Adipocyte (in vitro differentiated cells): ENCODE results near the gene SLC18A3.

Experiments
- DNase-seq: peaks from one replicate; pipeline ENCODE4 v3.0.0-alpha.2; 2015; ENCODE audit warnings: low read depth
- H3K27me3 ChIP-seq: replicated peaks from 2 replicates; pipeline ENCODE4 v1.7.0; 2013; ENCODE audit warnings: mild to moderate bottlenecking, low read length, moderate library complexity; ENCODE audit not compliant: control insufficient read depth, insufficient read depth
- H3K36me3 ChIP-seq: 2 replicates; pipeline ENCODE4 v1.7.0; 2013; ENCODE audit warnings: low read length, mild to moderate bottlenecking, moderate library complexity; ENCODE audit not compliant: control insufficient read depth, insufficient read depth, severe bottlenecking
- H3K4me1 ChIP-seq: 2 replicates; pipeline ENCODE4 v1.7.0; 2013; ENCODE audit warnings: mild to moderate bottlenecking, low read length, moderate library complexity; ENCODE audit not compliant: control insufficient read depth, insufficient read depth
- H3K4me3 ChIP-seq: 2 replicates; pipeline ENCODE4 v1.7.0; 2013; ENCODE audit warnings: mild to moderate bottlenecking, low read length, moderate library complexity
- H3K9ac ChIP-seq: 2 replicates; pipeline ENCODE4 v1.7.0; 2013; ENCODE audit warnings: mild to moderate bottlenecking, low read length, moderate library complexity
- H3K9me3 ChIP-seq: 2 replicates; pipeline ENCODE4 v1.7.0; 2013; ENCODE audit warnings: mild to moderate bottlenecking, low read length, moderate library complexity; ENCODE audit not compliant: control insufficient read depth

The SLC18A3 gene

DNA sequence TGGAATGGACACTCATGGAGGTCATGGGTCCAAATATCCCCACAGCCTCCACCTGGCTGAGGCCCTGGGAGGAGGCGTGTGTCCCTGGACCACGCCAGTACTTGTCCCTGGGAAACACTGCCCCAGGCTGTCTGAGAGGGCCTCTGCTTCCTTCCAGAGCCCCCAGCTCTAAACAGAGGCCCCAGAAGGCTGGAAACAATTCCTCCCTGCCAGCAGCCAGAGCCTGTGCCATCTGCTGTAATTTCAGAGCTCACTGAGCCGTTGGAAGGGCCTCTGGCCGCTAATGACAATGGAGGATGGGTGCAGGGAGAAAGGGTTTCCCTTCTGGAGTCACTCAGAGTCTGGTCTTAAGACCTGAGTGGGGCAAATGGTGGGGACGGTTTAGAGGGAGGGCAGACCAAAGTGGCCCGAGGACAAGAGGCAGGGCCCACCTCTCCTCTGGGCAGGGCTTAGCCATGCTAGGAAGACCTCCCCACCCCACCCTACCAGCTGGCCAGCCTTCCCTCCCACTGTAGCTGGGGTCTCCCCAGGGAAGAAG is 10.8 kb downstream of the SLC18A3 start:
- Histone ChIP-seq H3K4me3 (no peak overlapping the region), H3K4me1 (no peaks in the 10 kb centered on the region), H3K27me3 (peaks cover 68% of the 10 kb centered on the region), H3K9ac (no peak overlapping the region), H3K9me3 (no peaks in the 10 kb centered on the region), H3K36me3 (no peaks in the 10 kb centered on the region)
- DNase-seq = no peak

GRCh38 chr10:49621561-49621960 is 11.5 kb downstream of the SLC18A3 start:
- no peaks in the 10 kb centered on the region for H3K9me3 ChIP-seq
- H3K36me3 ChIP-seq = no peaks in the 10 kb centered on the region
- H3K9ac ChIP-seq = no peak overlapping the region
- peaks cover 64% of the 10 kb centered on the region for H3K27me3 ChIP-seq
- no peak overlapping the region for H3K4me3 ChIP-seq
- no peak for DNase-seq
- H3K4me1 ChIP-seq = no peaks in the 10 kb centered on the region

GRCh38 chr10:49622426-49623425 is 12.6 kb downstream of the SLC18A3 start:
- no peak overlapping the region for H3K4me3 ChIP-seq
- no peak overlapping the region for H3K9ac ChIP-seq
- no peaks in the 10 kb centered on the region for H3K9me3 ChIP-seq
- no peaks in the 10 kb centered on the region for H3K4me1 ChIP-seq
- DNase-seq = no peak
- no peaks in the 10 kb centered on the region for H3K36me3 ChIP-seq
- peaks cover 55% of the 10 kb centered on the region for H3K27me3 ChIP-seq

- Histone ChIP-seq H3K9ac (no peak overlapping the region), H3K9me3 (no peaks in the 10 kb centered on the region), H3K36me3 (no peaks in the 10 kb centered on the region), H3K4me1 (no peaks in the 10 kb centered on the region), H3K4me3 (no peak overlapping the region), H3K27me3 (peaks cover 38% of the 10 kb centered on the region)
- no peak for DNase-seq
Observed at GRCh38 chr10:49624629-49625028, 14.5 kb downstream of the SLC18A3 start.

- Histone ChIP-seq H3K4me1 (no peaks in the 10 kb centered on the region), H3K36me3 (no peaks in the 10 kb centered on the region), H3K9me3 (no peaks in the 10 kb centered on the region), H3K4me3 (no peak overlapping the region), H3K9ac (no peak overlapping the region), H3K27me3 (peaks cover 38% of the 10 kb centered on the region)
- DNase-seq = no peak
Observed at GRCh38 chr10:49625411-49625810, 15.3 kb downstream of the SLC18A3 start.

GRCh38 chr10:49627038-49627437 is 16.9 kb downstream of the SLC18A3 start:
- Histone ChIP-seq H3K9me3 (no peaks in the 10 kb centered on the region), H3K36me3 (no peaks in the 10 kb centered on the region), H3K4me1 (no peaks in the 10 kb centered on the region), H3K4me3 (no peak overlapping the region), H3K9ac (no peak overlapping the region), H3K27me3 (peaks cover 45% of the 10 kb centered on the region)
- DNase-seq = no peak

DNA sequence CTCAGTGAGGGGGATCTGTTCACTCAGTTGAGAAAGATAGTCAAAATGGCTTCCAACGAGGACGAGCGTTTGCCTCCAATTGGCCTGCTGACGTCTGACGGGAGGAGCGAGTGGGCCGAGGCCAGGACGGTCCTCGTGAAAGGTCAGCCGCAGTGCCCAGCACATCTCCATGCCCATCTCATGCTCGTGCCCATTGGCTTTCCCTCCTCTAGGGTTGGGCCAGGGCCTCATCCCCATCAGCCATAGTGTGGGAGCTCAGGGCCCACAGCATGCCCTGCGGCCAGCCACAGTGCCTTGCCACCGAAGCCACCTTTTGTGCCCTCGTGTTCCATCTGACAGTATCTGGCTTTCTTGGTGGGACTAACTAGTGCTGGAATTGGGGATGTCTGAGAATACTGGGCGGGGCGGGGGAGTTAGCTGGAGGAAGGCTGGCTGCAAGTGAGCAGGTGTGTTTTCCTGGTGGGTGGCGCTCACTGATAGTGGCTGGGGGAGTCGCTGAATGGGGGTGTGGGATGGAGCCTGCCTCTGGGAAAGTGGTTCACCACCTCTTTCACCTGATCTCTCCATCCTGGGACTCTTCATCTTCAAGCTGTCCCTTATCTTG is 17.6 kb downstream of the SLC18A3 start:
- H3K9me3 ChIP-seq = no peaks in the 10 kb centered on the region
- no peak for DNase-seq
- no peak overlapping the region for H3K4me3 ChIP-seq
- no peaks in the 10 kb centered on the region for H3K36me3 ChIP-seq
- H3K9ac ChIP-seq = no peak overlapping the region
- H3K27me3 ChIP-seq = peaks cover 45% of the 10 kb centered on the region
- no peaks in the 10 kb centered on the region for H3K4me1 ChIP-seq

GRCh38 chr10:49628599-49628998 is 18.5 kb downstream of the SLC18A3 start:
- Histone ChIP-seq H3K9ac (no peak overlapping the region), H3K36me3 (no peaks in the 10 kb centered on the region), H3K27me3 (peaks cover 46% of the 10 kb centered on the region), H3K9me3 (no peaks in the 10 kb centered on the region), H3K4me1 (no peaks in the 10 kb centered on the region), H3K4me3 (no peak overlapping the region)
- no peak for DNase-seq

DNA sequence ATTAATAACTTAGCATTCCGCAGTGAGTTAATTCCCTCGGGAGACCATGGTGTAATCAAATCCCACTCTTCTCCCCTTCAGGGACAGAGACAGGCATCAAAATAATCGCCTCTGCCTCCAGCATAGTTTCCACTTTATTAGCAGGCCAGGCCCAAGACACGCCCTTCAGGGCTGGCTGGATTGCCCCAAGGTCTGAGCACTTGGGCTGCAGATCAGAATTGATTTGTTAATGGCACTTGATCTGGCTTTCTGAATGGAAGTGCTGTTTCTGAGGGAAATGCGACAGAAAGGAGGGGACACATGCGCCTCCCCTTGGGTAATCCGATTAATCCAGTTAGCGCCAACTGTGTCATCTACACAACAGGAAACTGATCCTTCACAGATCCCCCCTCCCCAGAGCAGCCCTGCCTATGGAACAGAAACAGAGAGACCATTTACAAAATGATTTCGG is 19.3 kb downstream of the SLC18A3 start:
- no peak for DNase-seq
- H3K9ac ChIP-seq = no peak overlapping the region
- H3K4me1 ChIP-seq = no peaks in the 10 kb centered on the region
- peaks cover 46% of the 10 kb centered on the region for H3K27me3 ChIP-seq
- no peak overlapping the region for H3K4me3 ChIP-seq
- H3K36me3 ChIP-seq = no peaks in the 10 kb centered on the region
- no peaks in the 10 kb centered on the region for H3K9me3 ChIP-seq

- no peaks in the 10 kb centered on the region for H3K9me3 ChIP-seq
- no peak overlapping the region for H3K4me3 ChIP-seq
- no peak for DNase-seq
- no peak overlapping the region for H3K9ac ChIP-seq
- no peaks in the 10 kb centered on the region for H3K4me1 ChIP-seq
- peaks cover 48% of the 10 kb centered on the region for H3K27me3 ChIP-seq
- no peaks in the 10 kb centered on the region for H3K36me3 ChIP-seq
Observed at GRCh38 chr10:49631975-49632374, 21.9 kb downstream of the SLC18A3 start.
